MM.1S (cell line): Measurements from ENCODE around the gene FAM20A.

Source experiments
- EZH2 ChIP-seq: fragments of 300-600 bp; sonication (generic); optimal IDR thresholded peaks from 2 replicates; pipeline ENCODE3; 2017; ENCODE audit warnings: low read depth, mild to moderate bottlenecking, antibody characterized with exemption, low read length, mixed read lengths
- EZH2phosphoT487 ChIP-seq: fragments of 300-600 bp; sonication (generic); IDR thresholded peaks from 2 replicates; pipeline ENCODE4 v1.6.1; 2018; ENCODE audit warnings: antibody characterized with exemption, low read length
- TF ChIP-seq, protein P1 (sequence below): fragments of 300-600 bp; sonication (generic); IDR thresholded peaks from 2 replicates; pipeline ENCODE4 v1.5.1; 2016; ENCODE audit warnings: antibody characterized with exemption, low read length, mixed read lengths

GRCh38 chr17:68565661-68566441, 35.3 kb downstream of the FAM20A start:
- TF ChIP-seq, protein P1, sequence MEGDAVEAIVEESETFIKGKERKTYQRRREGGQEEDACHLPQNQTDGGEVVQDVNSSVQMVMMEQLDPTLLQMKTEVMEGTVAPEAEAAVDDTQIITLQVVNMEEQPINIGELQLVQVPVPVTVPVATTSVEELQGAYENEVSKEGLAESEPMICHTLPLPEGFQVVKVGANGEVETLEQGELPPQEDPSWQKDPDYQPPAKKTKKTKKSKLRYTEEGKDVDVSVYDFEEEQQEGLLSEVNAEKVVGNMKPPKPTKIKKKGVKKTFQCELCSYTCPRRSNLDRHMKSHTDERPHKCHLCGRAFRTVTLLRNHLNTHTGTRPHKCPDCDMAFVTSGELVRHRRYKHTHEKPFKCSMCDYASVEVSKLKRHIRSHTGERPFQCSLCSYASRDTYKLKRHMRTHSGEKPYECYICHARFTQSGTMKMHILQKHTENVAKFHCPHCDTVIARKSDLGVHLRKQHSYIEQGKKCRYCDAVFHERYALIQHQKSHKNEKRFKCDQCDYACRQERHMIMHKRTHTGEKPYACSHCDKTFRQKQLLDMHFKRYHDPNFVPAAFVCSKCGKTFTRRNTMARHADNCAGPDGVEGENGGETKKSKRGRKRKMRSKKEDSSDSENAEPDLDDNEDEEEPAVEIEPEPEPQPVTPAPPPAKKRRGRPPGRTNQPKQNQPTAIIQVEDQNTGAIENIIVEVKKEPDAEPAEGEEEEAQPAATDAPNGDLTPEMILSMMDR: no peak
- TF ChIP-seq EZH2: no peak
- TF ChIP-seq EZH2phosphoT487: no peak
